Measurements from ENCODE around the gene TMA7B. TPM values are rescaled to one million over a fixed set of nuclear protein-coding genes. Genes with fewer than 3 reads are reported as not detected.
"Not testable (repeated sequence)": the region's sequence is repeated elsewhere in the genome, so short reads cannot be mapped to it uniquely, and the experiment has no call there.

TMA7B gene
- total RNA-seq, 1 donor from 2014 or later: not detected

DNA sequence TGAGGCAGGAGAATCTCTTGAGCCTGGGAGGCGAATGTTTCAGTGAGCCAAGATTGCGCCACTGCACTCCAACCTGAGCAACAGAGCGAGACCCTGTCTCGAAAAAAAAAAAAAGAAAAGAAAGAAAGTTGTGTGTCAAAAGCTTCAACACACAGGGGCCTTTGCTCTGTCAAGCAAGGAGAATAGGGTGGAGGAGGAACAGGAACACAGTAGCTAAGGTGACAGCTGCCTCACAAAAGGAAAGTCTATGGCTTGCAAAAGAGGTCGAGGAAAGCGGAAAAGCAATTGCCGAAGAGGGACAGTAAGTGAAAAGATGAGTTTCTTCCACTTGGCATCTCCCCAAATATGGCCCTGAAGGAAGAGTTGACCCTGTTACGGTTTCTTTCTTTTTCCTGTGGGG lies 26.5 kb upstream of the TMA7B start:
- DNase-seq: no peak

DNA sequence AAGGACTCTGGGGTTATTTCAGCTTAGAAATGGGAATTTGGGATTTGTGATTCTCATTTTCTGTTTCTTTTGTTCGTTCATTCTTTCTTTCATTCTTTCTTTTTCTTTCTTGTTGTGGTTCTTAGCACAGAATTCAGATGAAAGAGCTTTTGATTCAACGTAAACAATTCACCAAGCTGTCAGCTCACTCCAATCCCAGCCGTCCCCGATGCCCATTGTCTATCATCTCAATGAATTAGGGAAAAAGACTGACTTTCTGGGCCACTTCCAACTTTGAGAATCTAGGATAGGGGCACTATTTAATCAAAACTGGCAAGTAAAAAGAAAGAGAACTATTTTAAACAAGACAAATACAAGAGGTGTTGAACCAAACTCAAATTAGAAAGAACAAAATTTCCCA lies 25.1 kb upstream of the TMA7B start:
- DNase-seq: no peak

DNA sequence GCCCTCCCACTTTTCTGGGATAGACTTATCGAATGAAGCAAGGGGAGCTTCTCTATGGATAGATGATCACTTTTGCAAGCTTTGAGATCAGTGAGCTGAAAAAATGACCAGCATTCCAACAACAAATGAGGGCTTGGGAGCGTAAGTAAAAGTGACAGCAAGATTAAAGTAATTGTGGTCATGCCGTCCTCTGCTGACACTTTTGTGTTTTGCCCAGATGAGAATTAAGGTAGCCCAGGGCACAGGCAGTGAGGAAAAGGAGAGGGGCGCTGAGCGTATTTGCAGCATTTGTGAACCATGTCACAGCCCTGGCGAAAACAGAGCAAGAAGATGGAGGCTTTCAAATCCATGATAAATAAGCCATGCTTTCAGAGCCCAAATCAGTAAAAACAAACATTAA lies 24.6 kb upstream of the TMA7B start:
- DNase-seq: no peak

GRCh38 chr22:39936523-39937145 lies 23.6 kb upstream of the TMA7B start:
- no peak for DNase-seq

GRCh38 chr22:39937906-39938305 lies 22.3 kb upstream of the TMA7B start:
- DNase-seq: no peak

GRCh38 chr22:39938509-39939111 lies 21.6 kb upstream of the TMA7B start:
- DNase-seq: no peak

DNA sequence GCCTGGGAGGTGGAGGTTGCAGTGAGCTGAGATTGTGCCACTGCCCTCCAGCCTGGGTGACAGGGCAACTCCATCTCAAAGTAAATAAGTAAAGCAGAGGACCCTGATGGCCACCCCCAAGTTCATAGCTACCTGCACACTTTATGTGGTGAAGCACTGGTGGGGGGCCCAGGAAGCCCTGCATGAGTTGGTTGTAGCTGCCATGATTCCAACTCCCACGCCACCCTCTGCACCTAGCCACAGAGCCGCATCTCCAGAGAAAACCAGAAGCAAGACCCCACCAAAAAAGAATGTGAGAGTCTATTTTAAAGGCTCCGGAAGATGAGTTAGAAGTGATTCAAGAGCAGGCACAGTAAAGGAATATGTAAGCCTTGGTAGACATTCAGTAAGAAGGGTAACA lies 20.4 kb upstream of the TMA7B start:
- no peak for DNase-seq

GRCh38 chr22:39940757-39941305 lies 19.4 kb upstream of the TMA7B start:
- no peak for DNase-seq

DNA sequence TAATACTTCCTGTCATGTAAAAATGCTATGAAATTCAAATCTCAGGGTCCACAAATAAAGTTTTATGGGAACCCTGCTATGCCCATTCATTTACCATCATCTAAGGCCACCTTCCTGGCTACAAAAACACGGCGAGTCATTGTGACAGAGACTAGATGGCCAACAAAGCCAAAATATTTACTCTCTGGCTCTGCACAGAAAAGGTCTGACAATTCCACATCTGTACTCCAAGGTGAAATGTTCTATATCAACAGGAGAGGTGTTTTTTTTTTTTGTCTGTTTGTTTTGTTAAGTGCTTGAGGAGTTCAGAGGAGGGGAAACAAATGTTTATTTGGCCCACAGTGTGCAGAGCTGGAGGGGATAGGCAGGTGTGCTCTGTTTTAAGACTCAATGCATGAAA lies 18.6 kb upstream of the TMA7B start:
- no peak for DNase-seq

DNA sequence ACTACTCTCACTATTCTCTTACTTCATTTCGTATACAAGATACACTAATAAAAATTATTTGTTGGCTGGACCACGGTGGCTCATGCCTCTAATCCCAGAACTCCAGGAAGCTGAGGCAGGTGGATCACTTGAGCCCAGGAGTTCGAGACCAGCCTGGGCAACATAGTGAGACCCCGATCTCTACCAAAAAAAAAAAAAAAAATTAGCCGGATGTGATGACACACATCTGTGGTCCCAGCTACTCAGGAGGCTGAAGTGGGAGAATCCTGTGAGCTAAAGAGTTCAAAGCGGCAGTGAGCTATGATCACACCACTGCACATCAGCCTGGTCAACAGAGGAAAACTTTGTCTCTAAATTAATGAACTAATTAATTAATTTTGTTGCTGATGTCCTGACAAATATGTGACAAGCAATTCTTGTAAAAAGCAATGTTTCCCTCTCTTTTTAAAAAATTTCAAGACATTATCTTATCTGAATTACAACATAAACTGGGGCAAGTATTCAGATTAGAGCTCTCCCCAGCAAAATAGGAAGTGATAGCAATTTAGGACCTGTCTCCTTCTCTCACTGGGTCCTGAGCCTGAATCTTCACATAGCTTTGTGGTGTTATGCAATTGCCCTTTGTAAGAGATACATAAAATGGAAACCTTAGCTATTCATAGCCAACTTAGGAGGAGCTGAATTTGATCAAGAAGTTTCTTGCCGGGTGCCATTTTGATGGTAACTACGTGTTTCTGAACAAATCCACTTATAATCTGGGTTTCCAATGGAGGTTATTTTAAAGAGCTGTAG lies 17.6 kb upstream of the TMA7B start:
- no peak for DNase-seq

- DNase-seq: no peak
Measured at GRCh38 chr22:39943337-39943736, 16.9 kb upstream of the TMA7B start.

DNA sequence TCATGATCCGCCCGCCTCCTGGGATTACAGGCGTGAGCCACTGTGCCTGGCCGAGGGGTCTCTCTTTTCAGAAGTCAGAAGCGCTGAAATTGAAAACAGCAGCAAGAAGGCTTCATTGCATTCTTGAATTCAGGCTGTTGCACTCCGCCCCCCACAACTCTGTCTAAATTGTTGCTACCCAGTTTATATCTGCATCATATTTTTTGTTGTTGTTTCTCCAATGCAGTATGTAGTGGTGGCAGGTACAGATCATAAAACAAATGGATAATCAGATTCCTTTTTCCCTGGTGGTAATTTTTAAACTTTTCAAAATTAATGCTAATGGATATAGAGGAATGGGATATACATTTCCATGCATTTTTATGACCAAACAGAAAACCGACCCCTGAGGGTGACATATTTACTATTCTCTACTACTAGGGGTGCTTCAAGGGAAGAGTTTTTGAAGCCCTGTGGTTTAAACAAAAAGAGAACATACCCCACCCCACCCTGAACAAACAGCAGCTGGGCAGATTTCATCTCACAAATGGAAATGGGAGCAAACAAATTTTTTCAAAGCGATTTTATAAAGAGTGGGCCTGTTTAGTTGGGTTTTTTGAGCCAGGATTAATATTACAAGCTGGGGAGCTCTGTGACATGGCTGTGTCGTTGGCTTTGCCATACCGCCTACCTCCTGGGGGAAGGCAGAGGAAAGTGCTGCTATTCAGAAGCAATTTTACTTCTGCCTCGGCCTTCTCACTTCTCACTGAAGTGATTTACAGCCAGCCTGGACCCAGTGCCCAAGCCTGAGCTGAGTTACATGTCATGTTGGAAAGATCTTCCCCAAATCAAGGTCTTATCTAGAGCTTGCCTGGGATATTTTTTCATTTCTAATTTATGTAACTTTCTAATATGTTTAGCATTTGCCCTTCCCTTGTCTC lies 16.0 kb upstream of the TMA7B start:
- no peak for DNase-seq

GRCh38 chr22:39946126-39946502 lies 14.1 kb upstream of the TMA7B start:
- DNase-seq: no peak

DNA sequence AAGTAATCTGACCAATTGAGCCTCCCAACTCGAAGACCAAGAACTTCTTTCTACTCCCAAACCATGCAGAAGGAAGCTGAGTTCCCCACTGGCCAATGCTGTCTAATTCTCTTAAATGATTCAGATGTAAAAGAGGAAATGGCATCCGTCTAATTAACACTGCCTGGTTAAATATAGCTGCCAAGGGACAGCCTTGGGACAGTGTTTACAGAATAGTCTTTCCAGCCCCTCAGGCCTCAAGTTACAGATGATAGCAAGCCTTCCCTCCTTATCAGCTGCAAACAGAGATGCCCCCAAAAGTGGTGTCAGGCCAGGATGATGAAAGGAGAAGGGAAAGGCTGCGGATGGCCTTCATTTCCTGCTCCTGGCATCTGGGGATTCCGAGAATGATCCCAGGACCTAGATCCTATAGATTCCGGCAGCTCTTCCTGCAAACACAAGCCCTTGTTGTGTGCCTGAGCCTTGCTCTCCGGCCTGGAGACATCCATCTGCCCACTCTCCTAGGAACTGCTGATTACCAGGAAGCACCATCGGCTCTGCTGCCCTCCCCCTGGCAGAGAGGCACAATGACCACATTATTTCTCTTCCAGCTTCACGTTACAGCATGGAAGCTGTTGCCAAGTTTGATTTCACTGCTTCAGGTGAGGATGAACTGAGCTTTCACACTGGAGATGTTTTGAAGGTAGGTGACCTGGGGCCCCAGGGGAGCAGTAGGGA lies 13.5 kb upstream of the TMA7B start:
- DNase-seq: no peak

- DNase-seq: no peak
Measured at GRCh38 chr22:39947220-39948216, 12.7 kb upstream of the TMA7B start.

GRCh38 chr22:39949964-39950737 lies 10.0 kb upstream of the TMA7B start:
- no peak for DNase-seq

DNA sequence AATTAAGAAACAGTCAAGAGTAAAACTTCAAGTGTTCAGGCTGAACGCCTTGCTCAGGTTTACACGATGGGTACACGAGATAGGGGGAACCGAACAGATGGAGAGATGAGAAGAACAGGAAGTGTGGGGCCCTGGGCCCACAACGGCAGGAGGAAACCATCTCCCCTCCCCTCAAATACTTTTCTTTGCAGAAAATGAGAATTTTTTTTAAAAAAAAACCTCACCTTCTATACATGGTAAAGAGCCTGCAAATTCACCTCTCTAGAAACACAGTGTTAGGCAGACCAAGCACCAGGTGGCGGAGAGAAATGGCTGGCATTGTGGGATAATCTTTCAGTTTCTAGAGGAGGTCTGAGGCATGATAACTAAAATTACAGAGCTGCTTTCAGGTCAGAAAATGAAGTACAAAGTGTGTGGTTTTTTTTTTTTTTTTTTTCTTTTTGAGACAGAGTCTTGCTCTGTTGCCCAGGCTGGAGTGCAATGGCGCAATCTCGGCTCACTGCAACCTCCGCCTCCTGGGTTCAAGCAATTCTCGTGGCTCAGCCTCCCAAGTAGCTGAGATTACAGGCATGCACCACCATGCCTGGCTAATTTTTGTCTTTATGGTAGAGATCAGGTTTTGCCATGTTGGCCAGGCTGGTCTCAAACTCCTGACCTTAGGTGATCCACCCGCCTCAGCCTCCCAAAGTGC lies 8.4 kb upstream of the TMA7B start:
- DNase-seq: not testable (repeated sequence)

DNA sequence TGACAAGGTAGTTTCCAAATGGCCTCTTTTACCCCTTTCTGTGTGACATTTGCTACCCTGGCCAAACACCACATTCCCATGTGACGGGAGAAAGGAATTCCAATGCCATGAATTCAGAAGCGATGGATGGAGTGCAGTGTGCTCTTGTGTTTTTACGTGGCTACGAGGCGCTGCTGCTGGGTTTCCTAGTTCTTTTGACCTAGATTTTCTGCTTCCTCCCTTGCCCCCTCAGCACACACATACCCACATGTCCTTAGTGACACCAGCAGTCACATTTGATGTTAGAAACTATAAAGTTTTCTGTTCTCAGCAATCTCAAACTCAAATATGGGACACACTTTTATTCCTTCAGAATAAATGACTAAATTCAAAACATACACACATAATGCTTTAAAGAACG lies 7.8 kb upstream of the TMA7B start:
- no peak for DNase-seq

- peak; percentile 14 for DNase-seq
Measured at GRCh38 chr22:39953101-39953500, 7.1 kb upstream of the TMA7B start.

All from occipital lobe (tissue), 2 donors.